HL-60/S4 treated with phorbol 12-myristate 13-acetate at 8.2 ng/mL for 4 days and 3 days (cell line): ENCODE data around the gene PIGR.

Source experiments
- in situ Hi-C: fragments of 300-500 bp; cut with MboI; formaldehyde crosslinking; loops from 2 replicates; pipeline ENCODE4 v1.15.0; 2022; ENCODE audit warnings: low sequenced_read_pairs

PIGR gene

DNA sequence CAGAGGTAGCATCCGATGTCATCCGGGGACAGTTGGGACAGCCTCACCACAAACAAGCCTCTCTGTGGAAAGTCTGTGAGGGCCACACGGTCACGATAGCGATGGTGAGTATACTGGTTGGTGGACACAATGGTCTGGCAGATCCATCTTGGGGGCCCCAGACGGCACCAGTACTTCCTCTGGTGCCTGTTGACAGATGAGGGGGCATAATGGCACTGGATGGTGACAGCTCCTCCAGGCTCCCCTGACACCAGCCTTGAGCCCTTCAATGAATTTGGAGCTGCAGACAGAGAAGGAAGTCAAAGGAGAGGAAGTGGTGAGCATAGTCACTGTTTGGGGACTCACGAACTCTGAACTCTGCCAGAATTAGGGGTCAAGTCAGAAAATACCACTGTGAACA lies 16.0 kb upstream of the PIGR start:
- in situ Hi-C loops: no loop called here

DNA sequence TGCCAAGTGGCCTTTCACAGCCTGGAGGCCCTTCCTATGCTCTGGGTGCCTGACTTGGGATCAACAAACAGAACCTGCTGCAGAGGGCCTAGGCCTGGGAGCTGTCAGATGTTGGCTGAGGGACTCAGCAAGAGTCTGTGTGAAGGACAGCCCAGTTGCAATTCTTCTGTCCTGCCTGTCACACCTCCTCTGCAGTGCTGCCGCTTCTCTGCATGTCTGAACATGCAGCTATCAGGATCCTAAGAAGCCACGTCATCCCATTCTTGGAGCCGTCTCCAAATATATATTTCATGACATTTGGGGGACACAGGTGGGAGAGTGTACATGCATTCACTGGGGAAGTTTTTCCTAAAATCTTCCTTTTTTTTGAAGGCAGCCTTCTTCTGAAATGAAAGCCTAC lies 15.4 kb upstream of the PIGR start:
- in situ Hi-C loops: no loop called here

DNA sequence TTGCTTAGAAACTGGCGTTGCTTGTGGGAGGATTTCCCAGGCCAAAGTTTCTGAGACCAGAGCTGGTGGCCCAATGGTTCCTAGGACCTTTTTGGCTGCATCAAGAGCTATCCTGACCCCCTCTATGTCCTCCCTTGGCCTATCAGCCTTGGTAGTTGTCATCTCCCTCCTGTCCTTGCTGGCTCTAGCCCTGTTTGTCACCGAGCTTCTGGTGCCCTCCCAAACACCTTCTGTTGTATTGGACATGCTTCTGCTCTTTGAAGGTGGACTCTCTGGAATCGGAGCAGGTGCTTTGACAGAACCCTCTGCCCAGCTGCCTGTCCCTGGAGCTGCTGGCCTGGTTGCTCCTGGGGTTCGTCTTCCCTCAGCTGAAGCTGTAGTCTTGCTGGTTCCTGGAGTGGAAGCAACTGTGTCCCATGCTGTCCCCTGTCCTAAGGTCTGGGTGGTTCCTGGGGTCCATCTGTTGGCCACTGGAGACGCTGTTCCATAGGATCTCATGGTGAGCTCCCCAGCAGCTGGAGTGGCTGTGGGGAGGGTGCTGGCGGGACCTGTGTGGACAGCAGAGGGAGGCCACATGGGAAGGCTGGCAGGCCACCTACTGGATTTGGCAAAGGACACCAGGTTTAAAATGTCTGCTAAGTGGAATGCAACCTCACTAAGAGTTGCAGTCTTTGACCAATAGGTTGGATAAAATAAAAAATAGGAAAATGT lies 14.6 kb upstream of the PIGR start:
- in situ Hi-C loops: no loop called here

GRCh38 chr1:206958144-206958543 lies 11.9 kb upstream of the PIGR start:
- in situ Hi-C loops: no loop called here

- in situ Hi-C loops: no loop called here
Measured at GRCh38 chr1:206957639-206958038, 11.4 kb upstream of the PIGR start.

DNA sequence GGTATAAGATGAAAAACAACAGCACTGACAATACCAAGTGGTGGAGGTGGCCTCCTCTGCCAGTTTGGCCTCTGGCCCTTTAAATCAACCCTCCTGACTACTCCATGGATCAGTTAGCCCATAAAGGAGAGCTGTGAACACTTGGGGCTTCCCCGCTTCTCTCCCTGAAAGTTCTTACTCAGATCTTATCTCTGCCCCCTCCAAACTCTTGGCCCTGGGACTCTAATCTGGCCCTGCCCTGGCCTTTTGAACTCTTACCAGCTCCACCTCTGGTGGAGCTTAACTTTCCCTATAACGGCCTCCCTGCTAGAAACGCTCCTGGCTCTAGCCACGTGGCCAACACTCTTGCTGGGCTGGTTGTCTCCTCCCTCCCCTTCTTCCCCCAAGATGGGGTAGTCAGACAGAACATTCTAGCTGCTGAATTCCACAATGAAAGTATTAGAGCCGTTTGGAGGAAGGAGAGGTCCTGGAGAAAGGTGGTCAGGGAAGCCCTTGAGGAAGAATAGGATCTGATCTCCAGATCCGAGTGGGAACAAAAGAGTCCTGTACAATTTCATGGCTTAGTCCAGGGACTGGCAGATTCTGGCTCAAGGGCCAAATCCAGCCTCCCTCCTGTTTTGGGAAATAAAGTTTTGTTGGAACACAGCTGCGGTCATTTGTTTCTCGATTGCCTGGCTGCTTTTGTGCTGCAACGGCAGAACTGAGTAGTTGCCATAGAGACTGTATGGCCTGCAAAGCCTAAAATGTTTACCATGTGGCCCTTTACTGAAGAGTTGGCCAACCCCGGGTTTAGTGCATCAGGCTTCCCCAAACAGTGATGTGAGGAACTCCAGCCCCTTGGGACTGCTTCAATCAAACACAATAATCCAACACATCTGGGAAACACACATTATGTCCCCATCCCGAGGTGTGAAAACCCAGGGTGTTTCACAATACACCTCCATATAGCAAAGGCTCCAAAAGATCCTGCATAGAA lies 9.5 kb upstream of the PIGR start:
- in situ Hi-C loops: no loop called here

DNA sequence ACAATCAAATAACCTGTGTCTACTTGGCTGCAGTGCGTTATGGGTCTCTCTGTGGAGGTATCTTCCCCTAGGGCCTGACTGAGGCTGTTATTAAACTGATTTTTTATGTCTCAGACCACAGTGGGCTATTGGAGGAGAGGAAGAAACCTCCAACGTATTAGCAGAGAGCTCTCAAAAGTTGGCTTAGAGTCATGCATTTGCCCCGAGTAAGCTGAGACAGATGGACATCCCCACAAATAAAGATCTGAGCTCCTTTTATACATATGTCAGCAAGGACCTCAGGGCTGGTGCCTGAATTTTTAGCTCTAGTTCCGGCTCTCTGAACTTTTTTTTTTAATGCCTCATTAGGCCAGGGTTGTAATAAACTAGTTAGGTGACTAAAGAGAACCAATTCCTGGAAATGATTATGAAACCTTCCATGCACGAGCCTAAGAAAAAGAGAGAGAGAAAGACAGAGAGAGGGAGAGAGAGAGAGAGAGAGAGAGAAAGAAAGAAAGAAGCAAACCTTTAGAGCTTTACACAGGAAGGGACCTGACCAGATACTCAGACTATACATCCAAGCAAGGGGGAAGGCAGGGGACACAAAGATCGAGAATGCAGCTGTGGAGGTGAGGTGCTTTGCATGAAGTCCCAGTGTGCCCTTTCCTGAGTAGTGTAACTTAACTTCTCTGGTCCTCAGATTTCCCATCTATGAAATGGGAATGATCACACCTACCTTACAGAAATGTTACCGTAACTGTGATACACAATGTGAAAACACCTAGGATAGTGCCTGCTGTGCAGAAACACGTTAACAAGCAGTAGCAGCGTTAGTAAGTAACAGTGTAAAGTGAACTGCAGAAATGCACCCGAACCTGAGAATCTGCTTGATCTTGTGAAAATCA lies 8.4 kb upstream of the PIGR start:
- in situ Hi-C loops: no loop called here

DNA sequence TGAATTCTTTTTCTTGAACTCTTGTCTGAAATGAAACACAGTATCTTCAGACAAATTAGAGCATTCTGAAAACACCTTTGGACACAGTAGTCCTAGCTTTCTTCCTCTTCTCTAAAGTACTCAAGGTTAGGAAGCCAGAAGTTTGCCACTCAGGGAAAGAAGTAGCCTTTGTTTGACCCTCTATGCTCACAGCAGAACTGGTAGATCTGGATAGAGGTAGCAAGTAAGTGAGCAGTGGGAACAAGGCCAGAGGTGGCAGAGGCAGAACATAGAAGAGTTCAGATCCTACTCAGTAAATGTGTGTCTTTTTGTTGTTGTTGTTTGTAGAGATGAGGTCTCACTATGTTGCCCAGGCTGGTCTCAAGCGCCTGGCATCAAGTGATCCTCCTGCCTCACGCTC lies 7.4 kb upstream of the PIGR start:
- in situ Hi-C loops: no loop called here

GRCh38 chr1:206953126-206953525 lies 6.9 kb upstream of the PIGR start:
- in situ Hi-C loops: no loop called here

DNA sequence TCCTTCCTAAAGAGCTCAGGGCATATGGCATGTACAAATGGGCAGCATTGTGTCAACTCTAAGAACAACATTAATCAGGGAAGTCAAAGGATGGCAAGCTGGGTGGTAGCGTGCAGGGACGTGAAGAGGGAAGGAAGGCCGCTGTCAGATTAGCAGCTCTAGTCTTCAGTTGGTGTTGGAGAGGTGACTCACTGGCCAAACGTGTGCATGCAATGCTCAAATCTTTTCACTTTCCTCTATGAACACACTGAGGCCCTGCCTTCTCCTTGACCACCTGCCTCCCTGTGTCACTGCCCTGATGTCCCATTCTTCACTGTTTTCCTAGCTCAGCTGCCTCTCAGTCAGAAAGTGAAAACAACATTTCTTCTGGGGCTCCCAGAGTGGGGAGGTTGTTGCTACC lies 5.9 kb upstream of the PIGR start:
- in situ Hi-C loops: no loop called here

DNA sequence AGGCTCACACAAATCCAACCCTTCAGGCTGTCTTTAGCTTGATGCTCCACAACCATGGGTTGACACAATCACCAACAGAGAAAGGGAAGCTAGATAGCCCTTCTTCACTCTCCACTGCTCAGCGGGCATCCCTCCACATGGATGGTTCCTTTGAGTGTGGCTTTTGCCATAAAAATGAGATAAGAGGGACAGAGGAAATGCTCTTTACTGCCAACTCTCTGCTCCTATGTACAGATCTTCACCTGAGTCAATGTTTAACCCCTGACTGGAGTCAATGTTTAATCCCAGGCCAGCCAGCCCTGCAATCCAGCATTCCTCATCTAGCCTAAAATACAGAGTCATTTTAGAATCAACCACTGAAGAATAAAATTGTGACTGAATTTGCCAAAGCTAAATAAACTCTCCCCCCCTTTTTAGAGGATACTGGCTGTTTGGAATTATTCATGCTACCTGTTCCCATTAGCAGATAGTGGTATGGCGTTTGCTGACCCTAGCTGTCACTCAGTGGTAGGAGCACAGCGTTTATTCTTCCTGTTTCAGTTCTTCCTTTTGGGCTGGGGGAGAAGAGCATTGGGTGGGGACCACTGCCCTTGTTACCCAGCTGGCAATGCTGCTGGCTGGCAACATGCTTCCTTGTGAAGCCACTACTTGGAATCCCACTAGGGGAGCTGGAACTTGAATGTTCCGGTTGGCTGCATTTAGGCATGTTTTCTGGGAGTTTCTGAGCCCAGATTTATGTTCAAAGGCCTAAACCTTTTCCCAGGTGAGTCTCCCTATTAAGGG lies 5.2 kb upstream of the PIGR start:
- in situ Hi-C loops: no loop called here

DNA sequence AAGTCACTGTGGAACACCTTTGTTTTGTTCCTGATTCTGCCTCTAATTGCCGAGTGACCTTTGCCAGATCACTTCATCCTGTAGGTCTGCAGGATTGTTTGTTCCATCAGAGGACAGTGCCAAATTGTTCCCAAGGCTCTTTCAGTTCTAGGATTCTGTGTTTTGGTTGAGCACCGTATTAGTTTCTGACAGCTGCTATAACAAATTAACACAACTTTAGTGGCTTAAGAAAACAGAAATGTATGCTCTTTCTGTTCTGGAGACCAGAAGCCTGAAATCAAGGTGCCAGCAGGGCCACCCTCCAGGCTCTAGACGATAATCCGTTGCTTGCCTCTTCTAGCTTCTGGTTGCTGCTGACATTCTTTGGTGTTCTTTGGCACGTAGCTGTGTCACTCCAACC lies 3.4 kb upstream of the PIGR start:
- in situ Hi-C loops: no loop called here

GRCh38 chr1:206949208-206949607 lies 2.9 kb upstream of the PIGR start:
- in situ Hi-C loops: no loop called here

GRCh38 chr1:206947255-206947654 lies 989 bp upstream of the PIGR start:
- in situ Hi-C loops: no loop called here

GRCh38 chr1:206945779-206946178 lies 487 bp downstream of the PIGR start:
- in situ Hi-C loops: no loop called here

DNA sequence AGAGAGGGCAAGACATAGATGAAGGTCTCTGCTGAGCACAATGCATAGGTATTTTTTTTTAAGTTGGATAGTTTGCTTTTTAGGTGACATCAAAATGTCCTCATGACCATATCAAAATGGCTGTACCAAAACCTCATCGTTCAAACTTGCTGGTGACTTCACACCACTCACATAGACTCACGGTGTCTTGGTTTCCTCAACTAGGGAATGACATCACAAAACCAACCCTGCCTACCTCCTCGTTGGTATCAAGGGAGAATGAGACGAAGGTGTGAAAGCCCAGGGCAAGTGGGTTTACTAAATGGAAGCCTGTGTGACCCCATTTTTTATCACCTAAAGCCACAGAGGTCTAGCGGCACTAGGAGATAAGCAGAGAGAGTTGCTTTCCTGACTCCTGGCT lies 1.6 kb downstream of the PIGR start:
- in situ Hi-C loops: no loop called here

DNA sequence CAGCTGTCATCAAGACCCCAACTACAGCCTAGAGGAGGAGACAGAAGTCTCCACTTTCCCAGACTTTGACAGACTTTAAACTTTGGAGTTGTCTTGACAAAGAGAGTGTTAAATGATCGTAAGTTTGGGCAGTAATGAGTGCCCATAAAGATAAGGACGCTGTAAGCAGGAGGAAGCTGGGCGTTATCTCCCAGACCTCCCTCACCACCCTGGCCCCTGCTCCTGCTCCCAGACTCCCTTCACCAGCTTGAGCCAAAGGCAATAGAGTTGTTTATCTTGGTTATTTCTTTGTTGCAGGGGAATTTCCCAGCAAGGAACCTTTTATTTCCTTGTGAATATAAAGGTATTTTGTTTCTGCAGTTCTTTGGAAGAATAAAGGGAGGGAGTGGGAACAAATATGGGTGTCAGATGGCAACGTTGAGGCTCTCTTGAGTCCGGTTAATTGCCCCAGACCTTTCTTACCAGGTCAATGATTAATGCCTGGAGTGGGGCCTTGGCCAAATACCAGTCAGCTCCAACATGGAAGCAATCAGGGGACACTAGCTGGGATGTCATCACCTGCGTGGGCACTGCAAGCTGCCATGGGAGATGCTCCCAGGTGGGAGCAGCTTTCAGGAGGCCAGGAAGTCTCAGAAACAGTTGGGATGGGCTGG lies 4.4 kb downstream of the PIGR start:
- in situ Hi-C loops: no loop called here

DNA sequence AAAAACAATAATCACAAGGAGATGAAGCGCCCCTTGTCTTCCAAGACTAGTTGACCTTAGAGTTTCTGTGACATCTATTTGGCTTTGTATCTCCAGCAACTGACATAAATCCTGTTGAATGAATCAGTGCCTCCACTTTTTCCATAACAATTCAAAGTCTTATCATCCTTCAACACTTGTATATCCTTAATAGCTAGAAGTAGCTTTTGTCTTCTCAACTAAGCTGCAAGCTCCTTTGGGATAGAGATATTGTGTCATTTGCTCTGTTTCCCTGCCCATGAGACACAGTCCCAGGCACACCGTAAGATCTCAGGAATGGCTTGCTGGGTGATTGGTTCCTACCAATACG lies 5.7 kb downstream of the PIGR start:
- in situ Hi-C loops: no loop called here

DNA sequence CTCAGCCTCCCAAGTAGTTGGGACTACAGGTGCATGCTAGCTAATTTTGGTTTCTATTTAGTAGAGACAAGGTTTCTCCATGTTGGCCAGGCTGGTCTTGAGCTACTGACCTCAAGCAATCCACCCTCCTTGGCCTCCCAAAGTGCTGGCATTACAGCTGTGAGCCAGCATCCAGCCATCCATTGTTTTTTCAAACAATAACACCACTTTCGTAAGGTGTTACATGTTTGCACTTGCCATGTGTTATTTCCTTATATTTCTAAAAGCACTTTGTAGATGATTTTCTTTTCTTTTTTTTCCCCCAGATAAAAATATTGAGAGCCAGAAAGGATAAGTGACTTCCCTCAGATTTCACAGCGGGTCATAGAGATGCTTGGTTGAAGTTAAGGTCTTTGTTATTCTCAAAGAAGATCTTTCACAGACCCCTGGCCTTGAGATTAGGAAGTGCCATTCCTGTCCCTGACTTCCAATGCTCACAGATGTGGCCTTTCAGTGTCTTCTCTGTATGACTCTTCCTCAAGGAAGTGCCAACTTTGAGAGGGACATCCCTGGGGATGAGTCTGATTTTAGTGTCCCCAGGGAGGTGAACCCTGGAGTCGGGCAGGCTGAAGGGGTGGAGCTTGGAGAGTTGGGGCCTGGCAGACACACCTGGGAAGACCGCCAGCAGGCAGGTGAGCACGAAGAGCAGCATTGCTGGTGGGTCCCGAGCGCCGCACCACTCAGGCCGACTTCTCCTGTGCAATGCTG lies 6.3 kb downstream of the PIGR start:
- in situ Hi-C loops: no loop called here
